Measurements from ENCODE around the gene BAZ1B. TPM values are rescaled to one million over a fixed set of nuclear protein-coding genes. Genes with fewer than 3 reads are reported as not detected.
A peak's percentile ranks its signal among the peaks of the same experiment; 100 is the strongest.
"Not testable (repeated sequence)": the region's sequence is repeated elsewhere in the genome, so short reads cannot be mapped to it uniquely, and the experiment has no call there.

Gene BAZ1B
- total RNA-seq, 1 donor from 2014 or later: 47.2 TPM

DNA sequence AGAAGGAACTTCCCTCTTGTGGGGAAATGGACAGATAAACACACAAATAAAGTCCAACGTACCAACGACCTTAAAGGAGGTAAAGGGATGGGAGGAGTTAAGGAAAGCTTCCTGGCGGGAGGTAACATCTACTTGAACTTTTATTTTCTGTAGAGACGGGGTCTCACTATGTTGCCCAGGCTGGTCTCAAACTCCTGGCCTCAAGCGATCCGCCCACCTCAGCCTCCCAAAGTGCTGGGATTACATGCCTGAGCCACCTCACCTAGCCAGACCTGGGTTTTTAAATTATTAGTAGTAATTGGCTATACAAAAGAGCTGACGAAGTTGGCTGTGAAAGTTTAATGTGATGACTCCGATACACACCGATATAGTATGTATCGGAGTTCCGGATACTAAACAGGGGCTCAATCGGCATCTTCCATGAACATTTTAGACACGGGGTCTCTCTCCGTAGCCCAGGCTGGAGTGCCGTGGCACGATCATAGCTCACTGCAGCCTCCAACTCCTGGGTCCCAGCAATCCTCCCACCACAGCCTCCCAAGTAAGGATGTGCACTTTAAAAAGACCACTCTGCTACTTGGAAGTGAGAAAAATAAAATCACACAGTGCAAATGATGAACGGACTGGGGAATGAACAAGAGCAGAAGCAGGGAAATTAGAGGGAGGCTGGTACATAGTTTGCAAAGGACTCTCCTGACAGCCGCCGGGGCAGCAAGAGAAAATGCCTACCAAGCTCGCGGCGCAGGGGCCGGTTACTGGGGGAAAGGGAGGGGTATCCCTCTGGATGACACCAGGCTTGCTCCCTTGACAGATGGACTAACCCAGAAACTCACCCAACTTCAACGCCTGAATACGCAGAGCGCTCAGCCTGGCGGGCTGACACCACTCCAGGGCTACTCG, 34.4 kb upstream of the BAZ1B start:
- peak overlapping the region; percentile 91 for H3K4me3 ChIP-seq (ENCODE audit: low read depth, low read length)
- TF ChIP-seq, protein P1, sequence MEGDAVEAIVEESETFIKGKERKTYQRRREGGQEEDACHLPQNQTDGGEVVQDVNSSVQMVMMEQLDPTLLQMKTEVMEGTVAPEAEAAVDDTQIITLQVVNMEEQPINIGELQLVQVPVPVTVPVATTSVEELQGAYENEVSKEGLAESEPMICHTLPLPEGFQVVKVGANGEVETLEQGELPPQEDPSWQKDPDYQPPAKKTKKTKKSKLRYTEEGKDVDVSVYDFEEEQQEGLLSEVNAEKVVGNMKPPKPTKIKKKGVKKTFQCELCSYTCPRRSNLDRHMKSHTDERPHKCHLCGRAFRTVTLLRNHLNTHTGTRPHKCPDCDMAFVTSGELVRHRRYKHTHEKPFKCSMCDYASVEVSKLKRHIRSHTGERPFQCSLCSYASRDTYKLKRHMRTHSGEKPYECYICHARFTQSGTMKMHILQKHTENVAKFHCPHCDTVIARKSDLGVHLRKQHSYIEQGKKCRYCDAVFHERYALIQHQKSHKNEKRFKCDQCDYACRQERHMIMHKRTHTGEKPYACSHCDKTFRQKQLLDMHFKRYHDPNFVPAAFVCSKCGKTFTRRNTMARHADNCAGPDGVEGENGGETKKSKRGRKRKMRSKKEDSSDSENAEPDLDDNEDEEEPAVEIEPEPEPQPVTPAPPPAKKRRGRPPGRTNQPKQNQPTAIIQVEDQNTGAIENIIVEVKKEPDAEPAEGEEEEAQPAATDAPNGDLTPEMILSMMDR (conservative IDR thresholded peaks at IDR 0.05; ENCODE audit: low read depth, low read length): no peak
- DNase-seq (ENCODE audit: low read depth): no peak

- DNase-seq (ENCODE audit: low read depth): no peak
- peak overlapping the region; percentile 91 for H3K4me3 ChIP-seq (ENCODE audit: low read depth, low read length)
- TF ChIP-seq, protein P1 (conservative IDR thresholded peaks at IDR 0.05; ENCODE audit: low read depth, low read length): no peak
Observed at GRCh38 chr7:73555411-73555982, 33.4 kb upstream of the BAZ1B start.

DNA sequence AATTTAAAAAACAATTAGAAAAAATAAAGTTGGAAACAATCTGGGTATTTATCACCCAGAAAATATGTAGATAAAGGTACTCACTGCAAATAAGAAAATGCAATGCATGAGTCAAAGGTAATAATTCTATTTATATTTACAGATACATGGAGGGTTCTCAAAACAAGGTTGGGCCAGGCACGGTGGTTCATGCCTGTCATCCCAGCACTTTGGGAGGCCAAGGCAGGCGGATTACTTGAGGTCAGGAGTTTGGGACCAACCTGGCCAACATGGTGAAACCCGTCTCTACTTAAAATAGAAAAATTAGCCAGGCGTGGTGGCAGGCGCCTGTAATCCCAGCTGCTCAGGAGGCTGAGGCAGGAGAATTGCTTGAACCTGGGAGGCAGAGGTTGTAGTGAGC, 28.0 kb upstream of the BAZ1B start:
- DNase-seq (ENCODE audit: low read depth); H3K4me3 ChIP-seq (ENCODE audit: low read depth, low read length): not testable (repeated sequence)

DNA sequence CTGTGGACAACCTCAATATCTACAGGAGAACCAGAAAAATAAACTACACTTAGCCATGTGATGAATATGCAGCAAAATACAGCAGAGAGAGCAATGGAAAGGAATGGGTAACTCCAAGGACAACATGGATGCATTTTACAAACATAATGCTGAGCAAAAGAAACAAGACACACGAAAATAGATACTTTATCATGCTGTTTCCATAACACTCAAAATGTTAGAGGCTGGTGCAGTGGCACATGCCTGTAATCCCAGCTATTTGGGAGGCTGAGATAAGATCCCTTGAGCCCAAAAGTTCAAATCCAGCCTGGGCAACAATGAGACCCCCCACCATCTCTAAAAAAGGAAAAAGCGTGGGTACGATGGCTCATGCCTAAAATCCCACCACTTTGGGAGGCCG, 27.1 kb upstream of the BAZ1B start:
- TF ChIP-seq, protein P1 (conservative IDR thresholded peaks at IDR 0.05; ENCODE audit: low read depth, low read length): no peak

GRCh38 chr7:73547841-73548240, 25.7 kb upstream of the BAZ1B start:
- TF ChIP-seq, protein P1 (conservative IDR thresholded peaks at IDR 0.05; ENCODE audit: low read depth, low read length): no peak
- H3K4me3 ChIP-seq (ENCODE audit: low read depth, low read length): no peak overlapping the region
- no peak for DNase-seq (ENCODE audit: low read depth)

More for the DNA sequence above, 27.1 kb upstream of the BAZ1B start:
- H3K4me3 ChIP-seq (ENCODE audit: low read depth, low read length): no peak overlapping the region
- DNase-seq (ENCODE audit: low read depth): no peak

- H3K4me3 ChIP-seq (ENCODE audit: low read depth, low read length): no peak overlapping the region
- TF ChIP-seq, protein P1 (conservative IDR thresholded peaks at IDR 0.05; ENCODE audit: low read depth, low read length): no peak
- DNase-seq (ENCODE audit: low read depth): no peak
Observed at GRCh38 chr7:73544678-73545077, 22.6 kb upstream of the BAZ1B start.

GRCh38 chr7:73541722-73542121, 19.6 kb upstream of the BAZ1B start:
- H3K4me3 ChIP-seq (ENCODE audit: low read depth, low read length): no peak overlapping the region
- TF ChIP-seq, protein P1 (conservative IDR thresholded peaks at IDR 0.05; ENCODE audit: low read depth, low read length): no peak
- DNase-seq (ENCODE audit: low read depth): no peak

Measured in epithelial cell of proximal tubule (primary cell).